Bronchial epithelial cell (primary cell): ENCODE data around the gene STK40. TPM values are rescaled to one million over a fixed set of nuclear protein-coding genes. Genes with fewer than 3 reads are reported as not detected.
A peak's percentile ranks its signal among the peaks of the same experiment; 100 is the strongest.

Experiments
- DNase-seq: peaks from one replicate; pipeline ENCODE4 v3.0.0-alpha.2; 2010; ENCODE audit warnings: low read depth
- FAIRE-seq: peaks from 2 replicates; lab custom pipeline; 2011; peaks lifted over from hg19 to GRCh38; lab: Jason Lieb, UNC
- H3K27me3 ChIP-seq: 2 replicates; pipeline ENCODE4 v1.5.1; 2011; ENCODE audit warnings: low read length; ENCODE audit not compliant: control insufficient read depth, insufficient read depth
- H3K36me3 ChIP-seq: 2 replicates; pipeline ENCODE4 v1.5.1; 2011; ENCODE audit warnings: low read length; ENCODE audit not compliant: control insufficient read depth, insufficient read depth
- H3K4me3 ChIP-seq: 2 replicates; pipeline ENCODE4 v1.5.1; 2011; ENCODE audit warnings: mild to moderate bottlenecking, low read depth, low read length, control low read depth
- CTCF ChIP-seq: IDR thresholded peaks from 2 replicates; pipeline ENCODE4 v1.5.1; 2011; ENCODE audit warnings: mild to moderate bottlenecking, moderate library complexity, low read length, control low read depth, inconsistent platforms; ENCODE audit not compliant: insufficient read depth, severe bottlenecking
- total RNA-seq: library from RNA; depleted of rRNA; stranded (reverse); fragments of >200 nt; gene quantifications from 2 replicates; pipeline ENCODE4 v1.2.1, GENCODE V29; 2014

Gene STK40
- total RNA-seq, 1 donor from 2014 or later = 9.0 TPM

- Histone ChIP-seq H3K36me3 (peaks cover 19% of the 10 kb centered on the region), H3K27me3 (no peaks in the 10 kb centered on the region), H3K4me3 (peak overlapping the region; percentile 62)
- no peak for FAIRE-seq
- peak; percentile 87 for DNase-seq
- no peak for TF ChIP-seq CTCF
These were observed 78.7 kb downstream of the STK40 start for GRCh38 chr1:36306902-36307456.

GRCh38 chr1:36306210-36306901 lies 79.4 kb downstream of the STK40 start, which contains the start of gene SH3D21:
Gene SH3D21, plus strand, starts transcription at chr1:36306368. Its CDS starts 53 bp downstream, at chr1:36306421.
- DNase-seq = peak; percentile 66

GRCh38 chr1:36305915-36306209 lies 79.9 kb downstream of the STK40 start:
- peak overlapping the region; percentile 62 for H3K4me3 ChIP-seq
- FAIRE-seq (no peak), DNase-seq (peak; percentile 68)

More at GRCh38 chr1:36306210-36306901, 79.4 kb downstream of the STK40 start, which contains the start of gene SH3D21:
- Histone ChIP-seq H3K36me3 (peaks cover 22% of the 10 kb centered on the region), H3K4me3 (peak within 1 kb of the TSS; percentile 62), H3K27me3 (no peaks in the 10 kb centered on the region)
- no peak for FAIRE-seq
- peak; percentile 43 for TF ChIP-seq CTCF

GRCh38 chr1:36304970-36305914 lies 80.5 kb downstream of the STK40 start:
- Histone ChIP-seq H3K36me3 (peaks cover 28% of the 10 kb centered on the region), H3K27me3 (no peaks in the 10 kb centered on the region), H3K4me3 (no peak overlapping the region)
- no peak for TF ChIP-seq CTCF
- peak; percentile 30 for DNase-seq
- no peak for FAIRE-seq

More at GRCh38 chr1:36305915-36306209, 79.9 kb downstream of the STK40 start:
- H3K27me3 ChIP-seq = no peaks in the 10 kb centered on the region
- peaks cover 27% of the 10 kb centered on the region for H3K36me3 ChIP-seq
- TF ChIP-seq CTCF = no peak

- H3K4me3 ChIP-seq = no peak overlapping the region
- no peak for TF ChIP-seq CTCF
- peaks cover 27% of the 10 kb centered on the region for H3K36me3 ChIP-seq
- FAIRE-seq = no peak
- no peak for DNase-seq
- H3K27me3 ChIP-seq = no peaks in the 10 kb centered on the region
These were observed 81.2 kb downstream of the STK40 start for GRCh38 chr1:36304521-36304920.
